HL-60/S4 treated with retinoic acid at 250 ng/mL for 4 days and 3 days (cell line): ENCODE measurements around the gene STX4.

Experiments used
- in situ Hi-C: fragments of 300-500 bp; cut with MboI; formaldehyde crosslinking; loops from 2 replicates; pipeline ENCODE4 v1.7.0; 2022; ENCODE audit warnings: low sequenced_read_pairs

The STX4 gene, protein sequence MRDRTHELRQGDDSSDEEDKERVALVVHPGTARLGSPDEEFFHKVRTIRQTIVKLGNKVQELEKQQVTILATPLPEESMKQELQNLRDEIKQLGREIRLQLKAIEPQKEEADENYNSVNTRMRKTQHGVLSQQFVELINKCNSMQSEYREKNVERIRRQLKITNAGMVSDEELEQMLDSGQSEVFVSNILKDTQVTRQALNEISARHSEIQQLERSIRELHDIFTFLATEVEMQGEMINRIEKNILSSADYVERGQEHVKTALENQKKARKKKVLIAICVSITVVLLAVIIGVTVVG

GRCh38 chr16:31032736-31033708 lies at the start of gene STX4:
STX4 (plus strand) TSS chr16:31033558; CDS start chr16:31033806, 248 bp downstream.
- in situ Hi-C loops: no loop called here

GRCh38 chr16:30983898-30984610 lies 49.3 kb upstream of the STX4 start:
- in situ Hi-C loops: no loop called here

DNA sequence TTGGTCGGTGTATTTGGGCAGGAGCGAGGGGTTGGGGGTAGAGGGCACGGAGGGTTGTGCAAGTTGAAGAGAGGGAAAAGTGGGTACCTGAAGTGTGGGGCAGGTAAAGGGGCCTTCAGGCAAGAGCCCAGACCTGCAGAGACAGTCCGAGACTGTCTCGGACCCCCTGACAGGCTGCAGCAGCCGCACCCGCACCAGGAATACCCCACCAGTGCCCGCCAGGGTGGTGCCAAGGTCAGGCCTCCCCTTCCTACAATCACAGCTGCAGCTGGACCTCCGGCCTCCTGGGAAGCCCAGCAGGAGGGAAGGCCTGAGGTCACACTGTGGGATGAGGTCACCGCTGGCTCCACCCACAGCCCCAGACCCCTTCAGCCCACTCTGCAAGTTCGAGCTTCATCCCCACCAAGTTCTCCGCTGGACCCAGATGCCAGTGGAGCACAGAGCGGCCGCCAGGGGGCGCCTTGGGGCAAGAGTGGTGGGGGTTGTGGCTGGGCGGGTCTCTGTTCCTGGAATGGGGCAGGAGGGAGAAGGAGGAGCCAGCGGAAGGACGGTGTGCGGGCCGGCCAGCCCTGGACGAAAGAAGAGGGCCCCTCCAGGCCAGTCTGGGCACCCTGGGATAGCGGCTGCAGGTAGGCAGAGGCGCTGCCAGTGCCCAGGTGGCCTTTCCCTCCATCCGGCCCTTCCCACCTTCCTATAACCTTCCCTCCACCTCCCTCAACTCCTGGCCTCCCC lies 48.5 kb upstream of the STX4 start, which contains the start of gene HSD3B7:
Gene HSD3B7 (plus strand): TSS at position 539 of the 732 bp plus-strand sequence. CDS start 452 bp downstream, outside the sequence.
- in situ Hi-C loops: no loop called here

GRCh38 chr16:30985401-30986128 lies 47.8 kb upstream of the STX4 start:
- in situ Hi-C loops: no loop called here

DNA sequence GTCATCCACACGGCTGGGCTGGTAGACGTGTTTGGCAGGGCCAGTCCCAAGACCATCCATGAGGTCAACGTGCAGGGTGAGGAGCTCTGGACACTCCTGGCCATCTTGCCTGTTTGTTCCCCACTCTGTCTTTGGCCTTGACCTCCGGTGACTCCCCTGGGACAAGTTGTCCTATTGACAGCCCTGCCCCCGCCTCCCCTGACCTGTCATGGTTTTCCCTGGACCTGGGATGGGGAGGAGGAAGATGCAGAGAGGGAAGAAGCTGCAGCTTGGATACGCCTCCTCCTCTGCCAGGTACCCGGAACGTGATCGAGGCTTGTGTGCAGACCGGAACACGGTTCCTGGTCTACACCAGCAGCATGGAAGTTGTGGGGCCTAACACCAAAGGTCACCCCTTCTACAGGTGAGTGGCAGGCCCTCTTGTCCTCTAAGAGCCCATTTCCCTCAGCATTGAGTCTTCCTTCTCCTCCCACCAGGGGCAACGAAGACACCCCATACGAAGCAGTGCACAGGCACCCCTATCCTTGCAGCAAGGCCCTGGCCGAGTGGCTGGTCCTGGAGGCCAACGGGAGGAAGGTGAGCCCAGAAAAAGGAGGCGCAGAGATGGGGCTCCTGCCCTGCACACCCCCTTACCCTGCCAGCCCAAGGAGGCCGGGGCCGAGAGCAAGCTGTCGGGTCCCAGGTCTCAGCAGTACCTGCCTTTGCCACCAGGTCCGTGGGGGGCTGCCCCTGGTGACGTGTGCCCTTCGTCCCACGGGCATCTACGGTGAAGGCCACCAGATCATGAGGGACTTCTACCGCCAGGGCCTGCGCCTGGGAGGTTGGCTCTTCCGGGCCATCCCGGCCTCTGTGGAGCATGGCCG lies 47.0 kb upstream of the STX4 start:
- in situ Hi-C loops: no loop called here

DNA sequence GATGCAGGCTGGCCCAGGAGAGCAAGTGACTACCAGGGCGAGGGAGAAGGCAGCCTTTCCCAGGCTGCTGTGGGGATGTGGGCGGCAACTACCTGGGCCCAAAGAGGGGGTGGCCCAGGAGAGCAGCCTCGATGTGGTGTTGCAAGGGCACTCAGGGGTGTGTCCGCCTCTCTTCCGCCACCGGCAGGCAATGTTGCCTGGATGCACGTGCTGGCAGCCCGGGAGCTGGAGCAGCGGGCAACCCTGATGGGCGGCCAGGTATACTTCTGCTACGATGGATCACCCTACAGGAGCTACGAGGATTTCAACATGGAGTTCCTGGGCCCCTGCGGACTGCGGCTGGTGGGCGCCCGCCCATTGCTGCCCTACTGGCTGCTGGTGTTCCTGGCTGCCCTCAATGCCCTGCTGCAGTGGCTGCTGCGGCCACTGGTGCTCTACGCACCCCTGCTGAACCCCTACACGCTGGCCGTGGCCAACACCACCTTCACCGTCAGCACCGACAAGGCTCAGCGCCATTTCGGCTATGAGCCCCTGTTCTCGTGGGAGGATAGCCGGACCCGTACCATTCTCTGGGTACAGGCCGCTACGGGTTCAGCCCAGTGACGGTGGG lies 45.7 kb upstream of the STX4 start:
- in situ Hi-C loops: no loop called here

DNA sequence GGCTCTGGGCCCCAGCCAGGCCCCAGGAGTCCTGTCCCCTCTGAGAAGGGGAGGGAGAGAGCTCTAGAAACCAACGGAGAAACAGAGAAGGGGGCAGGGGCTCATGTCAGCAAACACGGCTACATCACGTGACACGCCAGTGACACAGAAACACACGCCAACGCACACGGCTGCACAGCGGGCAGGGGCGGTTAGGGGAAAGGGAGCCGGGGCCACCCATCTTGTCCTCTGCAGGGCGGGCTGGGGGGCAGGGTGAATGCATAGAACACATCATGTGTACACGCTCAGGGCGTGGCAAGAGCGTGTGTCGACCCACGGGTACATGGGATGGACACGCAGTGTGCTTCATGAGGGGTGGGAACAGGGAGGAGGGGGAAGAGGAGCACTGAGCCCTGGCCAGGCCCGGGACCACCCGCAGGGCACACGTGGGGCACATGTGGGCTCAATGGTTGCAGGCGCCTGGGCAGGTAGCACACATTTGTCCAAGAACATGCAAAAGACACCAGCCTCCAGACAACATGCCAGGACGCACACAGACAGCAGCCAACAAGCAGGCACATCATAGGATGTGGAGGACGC lies 43.8 kb upstream of the STX4 start:
- in situ Hi-C loops: no loop called here

DNA sequence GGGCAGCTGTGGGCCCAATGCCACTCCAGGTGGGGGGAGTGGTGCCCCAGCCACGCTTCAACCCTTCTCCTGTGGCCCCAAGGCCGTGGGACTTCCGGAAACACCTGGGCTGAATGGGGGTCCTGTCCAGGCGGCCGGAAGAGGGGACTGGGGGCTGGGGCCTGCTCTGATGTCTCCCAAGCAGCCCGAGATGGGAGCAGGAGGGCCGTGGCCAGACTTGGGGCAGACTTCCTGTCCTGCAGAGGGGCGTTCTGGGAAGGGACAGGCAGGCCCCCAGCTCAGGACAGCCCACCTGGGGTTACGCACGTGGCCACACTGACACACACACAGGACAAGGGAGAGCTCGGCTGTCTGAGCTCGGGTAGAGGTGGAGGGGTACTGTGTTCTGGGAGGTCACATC lies 43.3 kb upstream of the STX4 start:
- in situ Hi-C loops: no loop called here

DNA sequence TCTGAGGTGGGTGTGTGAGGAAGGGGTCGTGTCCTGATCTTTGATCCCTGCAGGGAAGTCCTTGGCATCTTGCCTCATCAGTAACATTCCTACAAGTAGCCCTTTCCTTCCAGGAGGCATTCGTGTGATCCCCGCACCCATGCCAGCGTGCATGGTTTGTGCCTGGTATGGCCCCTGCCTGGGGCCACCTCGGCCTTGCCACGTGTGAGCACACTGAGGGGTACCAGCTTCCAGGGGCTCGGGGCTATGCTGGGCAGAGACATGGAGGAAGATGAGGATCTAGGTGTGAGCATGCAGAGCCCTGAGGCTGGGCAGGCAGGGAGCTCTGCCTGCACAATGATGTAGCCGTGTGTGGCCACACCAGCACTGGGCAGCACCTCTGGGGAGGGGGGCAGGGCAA lies 42.3 kb upstream of the STX4 start:
- in situ Hi-C loops: no loop called here

DNA sequence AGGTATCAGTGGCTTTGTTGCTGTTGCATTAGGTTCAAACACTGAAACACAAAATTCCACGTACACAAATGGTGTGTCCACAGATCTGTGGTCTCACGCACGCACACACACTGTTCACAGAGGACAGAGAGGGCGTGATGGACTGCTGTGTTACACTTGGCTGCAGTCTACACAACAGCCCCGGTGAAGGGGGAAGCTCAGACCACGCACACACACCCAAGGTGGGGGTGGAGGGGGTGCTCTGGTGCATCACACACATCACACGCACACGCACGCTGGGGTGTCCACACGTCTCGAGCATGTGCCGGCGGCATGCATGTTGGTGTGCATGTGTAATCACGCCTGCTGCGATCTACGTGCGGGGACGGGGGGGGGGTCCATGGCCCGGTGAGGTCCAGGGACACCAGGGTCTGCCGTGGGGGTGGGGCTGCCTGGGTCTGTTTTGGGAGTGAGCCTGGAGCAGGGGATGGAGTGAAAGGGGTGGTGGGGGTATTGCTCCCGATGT lies 41.0 kb upstream of the STX4 start:
- in situ Hi-C loops: no loop called here

- in situ Hi-C loops: no loop called here
Observed at GRCh38 chr16:30992931-30993816, 40.2 kb upstream of the STX4 start.

GRCh38 chr16:30995927-30996323 lies 37.4 kb upstream of the STX4 start:
- in situ Hi-C loops: no loop called here

GRCh38 chr16:30996324-30996984 lies 36.9 kb upstream of the STX4 start:
- in situ Hi-C loops: no loop called here

DNA sequence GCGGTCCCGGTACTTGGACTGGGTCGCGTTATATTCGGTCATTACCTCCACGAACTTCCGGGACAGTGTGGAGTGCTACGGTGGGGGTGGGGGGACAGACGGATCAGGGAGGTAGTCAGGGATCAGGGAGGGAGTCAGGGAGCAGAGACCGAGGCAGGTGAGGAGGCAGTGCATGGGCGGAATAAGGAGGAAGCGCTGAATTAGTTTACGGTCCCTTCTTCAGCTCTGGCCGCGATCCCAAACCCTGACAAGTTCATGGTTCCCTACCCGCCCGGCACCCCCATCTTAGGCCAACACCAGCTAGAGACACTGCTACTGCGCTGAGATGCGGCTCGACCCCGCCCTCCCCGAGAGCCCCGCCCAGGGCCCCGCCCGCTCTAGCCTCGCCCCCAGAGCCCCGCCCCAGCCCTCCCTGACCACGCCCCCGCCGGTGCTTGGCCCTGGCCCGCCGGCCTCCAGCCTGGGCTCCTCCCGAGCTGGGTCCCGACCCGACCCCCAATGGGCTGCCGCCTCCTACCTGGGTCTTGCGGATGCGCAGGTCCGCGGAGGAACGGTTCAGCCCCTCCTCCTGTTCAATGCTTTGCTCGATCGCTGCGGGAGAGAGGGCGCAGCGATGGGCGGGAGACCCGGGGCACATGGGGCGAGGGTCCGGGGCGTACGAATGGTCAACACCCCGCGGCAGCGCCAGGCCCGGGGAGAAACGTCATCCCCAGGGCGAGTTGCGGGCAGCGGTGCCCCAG lies 36.2 kb upstream of the STX4 start:
- in situ Hi-C loops: no loop called here
